Measurements from ENCODE around the gene CAPZA2. TPM values are rescaled to one million over a fixed set of nuclear protein-coding genes. Genes with fewer than 3 reads are reported as not detected.

Gene CAPZA2
- total RNA-seq, 1 donor from 2014 or later, result 210 TPM

- no peak overlapping the region for H3K4me2 ChIP-seq
- H3K9me3 Mint-ChIP-seq, result no peaks in the 10 kb centered on the region
- TF ChIP-seq, protein P1, sequence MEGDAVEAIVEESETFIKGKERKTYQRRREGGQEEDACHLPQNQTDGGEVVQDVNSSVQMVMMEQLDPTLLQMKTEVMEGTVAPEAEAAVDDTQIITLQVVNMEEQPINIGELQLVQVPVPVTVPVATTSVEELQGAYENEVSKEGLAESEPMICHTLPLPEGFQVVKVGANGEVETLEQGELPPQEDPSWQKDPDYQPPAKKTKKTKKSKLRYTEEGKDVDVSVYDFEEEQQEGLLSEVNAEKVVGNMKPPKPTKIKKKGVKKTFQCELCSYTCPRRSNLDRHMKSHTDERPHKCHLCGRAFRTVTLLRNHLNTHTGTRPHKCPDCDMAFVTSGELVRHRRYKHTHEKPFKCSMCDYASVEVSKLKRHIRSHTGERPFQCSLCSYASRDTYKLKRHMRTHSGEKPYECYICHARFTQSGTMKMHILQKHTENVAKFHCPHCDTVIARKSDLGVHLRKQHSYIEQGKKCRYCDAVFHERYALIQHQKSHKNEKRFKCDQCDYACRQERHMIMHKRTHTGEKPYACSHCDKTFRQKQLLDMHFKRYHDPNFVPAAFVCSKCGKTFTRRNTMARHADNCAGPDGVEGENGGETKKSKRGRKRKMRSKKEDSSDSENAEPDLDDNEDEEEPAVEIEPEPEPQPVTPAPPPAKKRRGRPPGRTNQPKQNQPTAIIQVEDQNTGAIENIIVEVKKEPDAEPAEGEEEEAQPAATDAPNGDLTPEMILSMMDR (IDR thresholded peaks at IDR 0.05), result no peak
- no peak for TF ChIP-seq EZH2 (IDR thresholded peaks at IDR 0.05)
- no peak for TF ChIP-seq EZH2phosphoT487 (IDR thresholded peaks at IDR 0.05)
- H3F3A ChIP-seq (ENCODE audit: low read depth), result no peaks in the 10 kb centered on the region
- H3K36me3 Mint-ChIP-seq, result no peaks in the 10 kb centered on the region
- no peak for DNase-seq (ENCODE audit: low spot score)
- H3K36me3 ChIP-seq, result no peaks in the 10 kb centered on the region
- H3K79me2 ChIP-seq (ENCODE audit: low read depth), result no peaks in the 10 kb centered on the region
- no peaks in the 10 kb centered on the region for H3K4me1 ChIP-seq
- H3K4me3 Mint-ChIP-seq, result no peak overlapping the region
- H3K9ac ChIP-seq, result no peak overlapping the region
- H3K27ac ChIP-seq, result no peak overlapping the region
- H3K4me1 Mint-ChIP-seq, result no peaks in the 10 kb centered on the region
- H2AFZ ChIP-seq (replicated peaks), result no peak overlapping the region
- no peaks in the 10 kb centered on the region for H3K9me3 ChIP-seq (ENCODE audit: low read depth)
- H3K27me3 Mint-ChIP-seq (ENCODE audit: insufficient read depth, low read depth), result no peaks in the 10 kb centered on the region
- H3K27ac Mint-ChIP-seq, result no peak overlapping the region
- no peak overlapping the region for H3K4me3 ChIP-seq
- no peaks in the 10 kb centered on the region for H4K20me1 ChIP-seq (ENCODE audit: low read depth)
- H3K27me3 ChIP-seq, result no peaks in the 10 kb centered on the region
Measured at GRCh38 chr7:116834815-116835504, 27.4 kb upstream of the CAPZA2 start.

DNA sequence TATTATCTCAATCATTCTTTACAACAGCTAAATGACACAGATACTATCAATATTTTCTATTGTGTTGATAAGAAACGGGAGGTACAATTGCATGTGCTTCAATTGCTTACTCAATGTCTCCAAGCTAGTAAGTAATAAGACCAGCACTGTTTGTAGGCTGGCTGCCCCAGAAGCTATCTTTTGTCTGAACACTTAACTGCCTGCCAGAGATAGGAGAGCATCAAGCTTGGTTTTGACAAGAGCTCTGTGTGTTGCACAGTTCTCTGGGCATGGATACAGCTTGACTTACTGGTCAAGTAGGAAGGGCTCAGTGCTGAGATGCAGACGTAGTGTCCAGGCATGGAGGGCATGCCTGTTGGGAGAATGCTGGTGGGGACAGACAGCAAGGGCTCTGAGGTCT lies 26.3 kb upstream of the CAPZA2 start:
- no peak overlapping the region for H3K4me2 ChIP-seq
- Mint-ChIP-seq H3K36me3 (no peaks in the 10 kb centered on the region), H3K27me3 (ENCODE audit: insufficient read depth, low read depth) (no peaks in the 10 kb centered on the region), H3K9me3 (no peaks in the 10 kb centered on the region), H3K4me3 (no peak overlapping the region), H3K4me1 (no peaks in the 10 kb centered on the region), H3K27ac (no peak overlapping the region)
- H3K36me3 ChIP-seq, result no peaks in the 10 kb centered on the region
- H2AFZ ChIP-seq (replicated peaks), result no peak overlapping the region
- H3K4me1 ChIP-seq, result no peaks in the 10 kb centered on the region
- TF ChIP-seq, protein P1 (IDR thresholded peaks at IDR 0.05), result no peak
- TF ChIP-seq EZH2phosphoT487 (IDR thresholded peaks at IDR 0.05) (no peak), EZH2 (IDR thresholded peaks at IDR 0.05) (no peak)
- H3K9me3 ChIP-seq (ENCODE audit: low read depth), result no peaks in the 10 kb centered on the region
- no peak overlapping the region for H3K4me3 ChIP-seq
- no peaks in the 10 kb centered on the region for H4K20me1 ChIP-seq (ENCODE audit: low read depth)
- DNase-seq (ENCODE audit: low spot score), result no peak
- H3K79me2 ChIP-seq (ENCODE audit: low read depth), result no peaks in the 10 kb centered on the region
- no peaks in the 10 kb centered on the region for H3K27me3 ChIP-seq
- no peak overlapping the region for H3K9ac ChIP-seq
- no peaks in the 10 kb centered on the region for H3F3A ChIP-seq (ENCODE audit: low read depth)
- no peak overlapping the region for H3K27ac ChIP-seq

- H3K4me3 ChIP-seq, result no peak overlapping the region
- no peak overlapping the region for H2AFZ ChIP-seq (replicated peaks)
- H3K79me2 ChIP-seq (ENCODE audit: low read depth), result no peaks in the 10 kb centered on the region
- no peak for DNase-seq (ENCODE audit: low spot score)
- H3K4me2 ChIP-seq, result no peak overlapping the region
- H3K27ac ChIP-seq, result no peak overlapping the region
- Mint-ChIP-seq H3K27ac (no peak overlapping the region), H3K9me3 (no peaks in the 10 kb centered on the region), H3K4me3 (no peak overlapping the region), H3K4me1 (no peaks in the 10 kb centered on the region), H3K36me3 (no peaks in the 10 kb centered on the region), H3K27me3 (ENCODE audit: insufficient read depth, low read depth) (no peaks in the 10 kb centered on the region)
- H3K36me3 ChIP-seq, result no peaks in the 10 kb centered on the region
- TF ChIP-seq EZH2 (IDR thresholded peaks at IDR 0.05) (no peak), EZH2phosphoT487 (IDR thresholded peaks at IDR 0.05) (no peak)
- TF ChIP-seq, protein P1 (IDR thresholded peaks at IDR 0.05), result no peak
- H3K9ac ChIP-seq, result no peak overlapping the region
- no peaks in the 10 kb centered on the region for H3K9me3 ChIP-seq (ENCODE audit: low read depth)
- no peaks in the 10 kb centered on the region for H4K20me1 ChIP-seq (ENCODE audit: low read depth)
- H3K4me1 ChIP-seq, result no peaks in the 10 kb centered on the region
- no peaks in the 10 kb centered on the region for H3F3A ChIP-seq (ENCODE audit: low read depth)
- H3K27me3 ChIP-seq, result no peaks in the 10 kb centered on the region
Measured at GRCh38 chr7:116836911-116837310, 25.5 kb upstream of the CAPZA2 start.
